ENCODE measurements around the gene GALNT1. TPM values are rescaled to one million over a fixed set of nuclear protein-coding genes. Genes with fewer than 3 reads are reported as not detected.

Gene GALNT1
- total RNA-seq, 2 donors from 2014 or later: 40.2 to 50.6 TPM

- intact Hi-C loops (cut with DNase I): no loop called here
- H3K27me3 ChIP-seq (replicated peaks; ENCODE audit: insufficient read depth): no peaks in the 10 kb centered on the region
These were observed 134.8 kb downstream of the GALNT1 start for GRCh38 chr18:35716169-35716831.

DNA sequence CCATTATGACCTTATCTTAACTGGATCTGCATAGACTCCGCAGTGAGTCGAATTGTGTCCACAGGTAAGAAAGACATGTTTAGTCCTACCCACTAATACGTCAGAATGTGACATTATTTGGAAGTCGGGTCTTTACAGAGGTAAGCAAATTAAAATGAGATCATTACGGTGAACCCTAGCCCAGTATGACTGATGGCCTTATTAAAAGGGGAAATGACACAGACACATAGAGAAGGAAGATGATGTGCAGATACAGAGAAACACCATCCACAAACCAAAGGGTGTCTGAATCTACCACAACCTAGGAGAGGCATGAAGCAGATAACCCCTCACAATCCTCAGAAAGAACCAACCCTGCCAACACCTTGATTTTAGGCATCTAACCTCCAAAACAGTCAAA, 135.6 kb downstream of the GALNT1 start:
- no peak for DNase-seq (ENCODE audit: low spot score)
- H3K36me3 ChIP-seq: no peaks in the 10 kb centered on the region
- H3K4me3 ChIP-seq: no peak overlapping the region
- no peak for TF ChIP-seq POLR2A (IDR thresholded peaks at IDR 0.05)
- no peak for TF ChIP-seq POLR2AphosphoS5 (IDR thresholded peaks at IDR 0.05)
- no peak for TF ChIP-seq CTCF (IDR thresholded peaks at IDR 0.05)
- H3K9me3 ChIP-seq: no peaks in the 10 kb centered on the region
- H3K27ac ChIP-seq: no peak overlapping the region
- no peaks in the 10 kb centered on the region for H3K27me3 ChIP-seq (replicated peaks; ENCODE audit: insufficient read depth)
- intact Hi-C loops (cut with DNase I): no loop called here
- WGBS: 72% methylated on average over 5 of the region's 5 CpGs
- H3K4me1 ChIP-seq (replicated peaks): no peaks in the 10 kb centered on the region

More at GRCh38 chr18:35716169-35716831, 134.8 kb downstream of the GALNT1 start:
- no peaks in the 10 kb centered on the region for H3K36me3 ChIP-seq
- no peaks in the 10 kb centered on the region for H3K4me1 ChIP-seq (replicated peaks)
- no peaks in the 10 kb centered on the region for H3K9me3 ChIP-seq
- H3K4me3 ChIP-seq: no peak overlapping the region
- no peak for DNase-seq (ENCODE audit: low spot score)
- no peak overlapping the region for H3K27ac ChIP-seq
- no peak for TF ChIP-seq POLR2AphosphoS5 (IDR thresholded peaks at IDR 0.05)
- no peak for TF ChIP-seq POLR2A (IDR thresholded peaks at IDR 0.05)
- TF ChIP-seq CTCF (IDR thresholded peaks at IDR 0.05): no peak
- WGBS: 77% methylated on average over 4 of the region's 4 CpGs

DNA sequence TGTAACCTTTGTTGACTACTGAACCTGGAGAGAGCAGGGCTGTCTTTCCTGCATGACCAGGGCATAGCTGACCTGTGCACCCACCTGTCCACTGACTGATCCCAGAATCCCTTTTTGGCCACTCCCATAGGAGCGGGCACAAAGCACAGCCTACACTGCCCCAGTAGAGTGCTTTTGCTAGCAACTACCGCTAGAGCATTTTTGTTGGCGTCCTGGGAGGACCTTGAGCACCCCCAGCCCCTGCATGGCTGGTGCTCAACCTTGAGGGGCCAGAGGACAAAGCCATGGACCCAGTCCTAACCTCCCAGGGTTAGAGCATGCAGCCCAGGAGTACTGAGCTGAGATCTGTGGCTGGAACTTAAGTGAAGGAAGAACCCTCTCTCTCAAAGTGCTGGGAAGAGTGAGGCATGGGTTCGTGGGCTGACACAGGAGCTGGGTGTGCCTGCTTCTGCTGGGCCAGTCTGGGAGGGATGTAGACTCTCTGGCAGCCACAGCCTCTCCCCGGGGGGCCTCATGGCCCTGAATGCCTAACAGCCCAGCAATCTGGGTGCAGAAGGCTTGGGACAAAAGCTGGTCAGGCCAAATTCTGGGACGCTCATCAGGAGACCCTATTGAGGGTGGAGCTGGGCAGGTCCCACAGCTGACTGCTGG, 140.0 kb downstream of the GALNT1 start:
- H3K4me1 ChIP-seq (replicated peaks): no peaks in the 10 kb centered on the region
- intact Hi-C loops (cut with DNase I): no loop called here
- DNase-seq (ENCODE audit: low spot score): no peak
- H3K27ac ChIP-seq: no peak overlapping the region
- 83% methylated on average over 6 of the region's 6 CpGs for WGBS
- H3K4me3 ChIP-seq: no peak overlapping the region
- H3K36me3 ChIP-seq: no peaks in the 10 kb centered on the region
- H3K9me3 ChIP-seq: no peaks in the 10 kb centered on the region
- H3K27me3 ChIP-seq (replicated peaks; ENCODE audit: insufficient read depth): no peaks in the 10 kb centered on the region
- TF ChIP-seq POLR2AphosphoS5 (IDR thresholded peaks at IDR 0.05) (no peak), POLR2A (IDR thresholded peaks at IDR 0.05) (no peak), CTCF (IDR thresholded peaks at IDR 0.05) (no peak)

GRCh38 chr18:35728676-35729075, 147.1 kb downstream of the GALNT1 start:
- no peak for DNase-seq (ENCODE audit: low spot score)
- no peak for TF ChIP-seq POLR2AphosphoS5 (IDR thresholded peaks at IDR 0.05)
- TF ChIP-seq CTCF (IDR thresholded peaks at IDR 0.05): no peak
- TF ChIP-seq POLR2A (IDR thresholded peaks at IDR 0.05): no peak
- WGBS: 72% methylated on average over 3 of the region's 3 CpGs
- no peaks in the 10 kb centered on the region for H3K27me3 ChIP-seq (replicated peaks; ENCODE audit: insufficient read depth)
- intact Hi-C loops (cut with DNase I): no loop called here
- no peak overlapping the region for H3K4me3 ChIP-seq
- H3K36me3 ChIP-seq: no peaks in the 10 kb centered on the region
- no peaks in the 10 kb centered on the region for H3K4me1 ChIP-seq (replicated peaks)
- no peak overlapping the region for H3K27ac ChIP-seq
- no peaks in the 10 kb centered on the region for H3K9me3 ChIP-seq

Data from prostate gland (tissue), 2 donors.